Measurements from ENCODE around the gene SMC1A.

DNA sequence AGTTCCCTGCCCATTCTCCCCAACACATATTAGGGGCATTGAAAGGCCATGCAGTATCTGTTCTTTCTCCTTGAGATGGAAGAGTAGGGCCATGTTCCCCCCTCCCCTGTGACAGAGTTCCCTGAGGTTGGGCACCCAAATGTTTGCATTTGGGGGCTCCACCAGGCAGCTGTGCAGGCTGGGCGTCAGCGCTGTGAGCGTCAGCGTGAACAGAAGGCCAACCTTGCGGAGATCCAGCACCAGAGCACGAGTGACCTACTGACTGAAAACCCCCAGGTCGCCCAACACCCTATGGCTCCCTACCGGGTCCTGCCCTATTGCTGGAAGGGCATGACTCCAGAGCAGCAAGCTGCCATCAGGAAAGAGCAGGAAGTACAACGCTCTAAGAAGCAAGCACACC, 7.8 kb upstream of the SMC1A start:
- TF ChIP-seq, protein P1, sequence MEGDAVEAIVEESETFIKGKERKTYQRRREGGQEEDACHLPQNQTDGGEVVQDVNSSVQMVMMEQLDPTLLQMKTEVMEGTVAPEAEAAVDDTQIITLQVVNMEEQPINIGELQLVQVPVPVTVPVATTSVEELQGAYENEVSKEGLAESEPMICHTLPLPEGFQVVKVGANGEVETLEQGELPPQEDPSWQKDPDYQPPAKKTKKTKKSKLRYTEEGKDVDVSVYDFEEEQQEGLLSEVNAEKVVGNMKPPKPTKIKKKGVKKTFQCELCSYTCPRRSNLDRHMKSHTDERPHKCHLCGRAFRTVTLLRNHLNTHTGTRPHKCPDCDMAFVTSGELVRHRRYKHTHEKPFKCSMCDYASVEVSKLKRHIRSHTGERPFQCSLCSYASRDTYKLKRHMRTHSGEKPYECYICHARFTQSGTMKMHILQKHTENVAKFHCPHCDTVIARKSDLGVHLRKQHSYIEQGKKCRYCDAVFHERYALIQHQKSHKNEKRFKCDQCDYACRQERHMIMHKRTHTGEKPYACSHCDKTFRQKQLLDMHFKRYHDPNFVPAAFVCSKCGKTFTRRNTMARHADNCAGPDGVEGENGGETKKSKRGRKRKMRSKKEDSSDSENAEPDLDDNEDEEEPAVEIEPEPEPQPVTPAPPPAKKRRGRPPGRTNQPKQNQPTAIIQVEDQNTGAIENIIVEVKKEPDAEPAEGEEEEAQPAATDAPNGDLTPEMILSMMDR (IDR thresholded peaks at IDR 0.05): no peak
- TF ChIP-seq POLR2A (IDR thresholded peaks at IDR 0.05): no peak
